ENCODE results near the gene GRM8. TPM values are rescaled to one million over a fixed set of nuclear protein-coding genes. Genes with fewer than 3 reads are reported as not detected.

Gene GRM8
- total and polyA plus RNA-seq, 9 of the 15 experiments (the other 6 are each of a cell fraction or from before 2014, with no cell fraction given) = 0.13 TPM; not detected in 7

DNA sequence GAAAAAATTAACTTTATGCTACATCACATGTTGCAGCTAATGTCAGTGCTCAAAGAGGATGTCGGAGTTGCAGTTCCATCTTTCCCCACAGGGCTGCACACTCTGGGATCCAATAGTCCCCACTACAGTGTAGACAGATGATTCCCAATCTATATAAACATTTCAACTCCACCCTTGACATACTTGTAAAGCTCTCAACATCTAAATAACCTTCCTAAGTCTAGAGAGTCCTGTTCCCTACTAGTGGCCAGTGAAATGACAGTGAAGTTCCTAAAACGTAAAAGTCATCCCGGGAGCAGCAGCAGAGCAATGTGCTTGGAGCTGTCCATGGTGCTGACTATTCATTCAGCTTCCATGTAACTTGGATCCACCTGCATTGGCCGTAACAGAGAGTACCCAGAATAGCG, 145.1 kb downstream of the GRM8 start (continued):
- no peak for TF ChIP-seq MYNN (IDR thresholded peaks at IDR 0.05)
- TF ChIP-seq MYNN (CRISPR knock-in tag; IDR thresholded peaks at IDR 0.05) = no peak
- TF ChIP-seq BDP1 (IDR thresholded peaks at IDR 0.05; ENCODE audit: insufficient read depth, insufficient read length) = no peak
- TF ChIP-seq RCOR1 (IDR thresholded peaks at IDR 0.05; ENCODE audit: borderline replicate concordance in 1 of 2, low read depth in 2 of 2, low read length in 2 of 2) = peak in 1 of 2 experiments; percentile 64; a peak in 1 of 4 replicates
- TF ChIP-seq, protein P1, sequence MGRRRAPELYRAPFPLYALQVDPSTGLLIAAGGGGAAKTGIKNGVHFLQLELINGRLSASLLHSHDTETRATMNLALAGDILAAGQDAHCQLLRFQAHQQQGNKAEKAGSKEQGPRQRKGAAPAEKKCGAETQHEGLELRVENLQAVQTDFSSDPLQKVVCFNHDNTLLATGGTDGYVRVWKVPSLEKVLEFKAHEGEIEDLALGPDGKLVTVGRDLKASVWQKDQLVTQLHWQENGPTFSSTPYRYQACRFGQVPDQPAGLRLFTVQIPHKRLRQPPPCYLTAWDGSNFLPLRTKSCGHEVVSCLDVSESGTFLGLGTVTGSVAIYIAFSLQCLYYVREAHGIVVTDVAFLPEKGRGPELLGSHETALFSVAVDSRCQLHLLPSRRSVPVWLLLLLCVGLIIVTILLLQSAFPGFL (CRISPR knock-in tag; IDR thresholded peaks at IDR 0.05) = no peak
- TF ChIP-seq, protein P2, sequence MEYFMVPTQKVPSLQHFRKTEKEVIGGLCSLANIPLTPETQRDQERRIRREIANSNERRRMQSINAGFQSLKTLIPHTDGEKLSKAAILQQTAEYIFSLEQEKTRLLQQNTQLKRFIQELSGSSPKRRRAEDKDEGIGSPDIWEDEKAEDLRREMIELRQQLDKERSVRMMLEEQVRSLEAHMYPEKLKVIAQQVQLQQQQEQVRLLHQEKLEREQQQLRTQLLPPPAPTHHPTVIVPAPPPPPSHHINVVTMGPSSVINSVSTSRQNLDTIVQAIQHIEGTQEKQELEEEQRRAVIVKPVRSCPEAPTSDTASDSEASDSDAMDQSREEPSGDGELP (CRISPR knock-in tag; IDR thresholded peaks at IDR 0.05; ENCODE audit: borderline replicate concordance) = no peak
- TF ChIP-seq TGIF2 (CRISPR knock-in tag; IDR thresholded peaks at IDR 0.05) = no peak
- no peak for TF ChIP-seq ZKSCAN1 (IDR thresholded peaks at IDR 0.05; ENCODE audit: low read depth, low read length)
- no peak for TF ChIP-seq PHB (CRISPR knock-in tag; IDR thresholded peaks at IDR 0.05)
- no peak for TF ChIP-seq PRPF4 (IDR thresholded peaks at IDR 0.05; ENCODE audit: insufficient read depth, low read depth, low read length, poor library complexity, severe bottlenecking)
- TF ChIP-seq GATA2 (CRISPR knock-in tag; IDR thresholded peaks at IDR 0.05) = no peak
- TF ChIP-seq KLF13 (tag; IDR thresholded peaks at IDR 0.05; ENCODE audit: borderline replicate concordance, low read depth) = no peak
- no peak for TF ChIP-seq POLR3G (IDR thresholded peaks at IDR 0.05; ENCODE audit: extremely low read depth, insufficient read length, insufficient replicate concordance)
- no peak for TF ChIP-seq ESRRB (CRISPR knock-in tag; IDR thresholded peaks at IDR 0.05; ENCODE audit: borderline replicate concordance)
- TF ChIP-seq, protein P3, sequence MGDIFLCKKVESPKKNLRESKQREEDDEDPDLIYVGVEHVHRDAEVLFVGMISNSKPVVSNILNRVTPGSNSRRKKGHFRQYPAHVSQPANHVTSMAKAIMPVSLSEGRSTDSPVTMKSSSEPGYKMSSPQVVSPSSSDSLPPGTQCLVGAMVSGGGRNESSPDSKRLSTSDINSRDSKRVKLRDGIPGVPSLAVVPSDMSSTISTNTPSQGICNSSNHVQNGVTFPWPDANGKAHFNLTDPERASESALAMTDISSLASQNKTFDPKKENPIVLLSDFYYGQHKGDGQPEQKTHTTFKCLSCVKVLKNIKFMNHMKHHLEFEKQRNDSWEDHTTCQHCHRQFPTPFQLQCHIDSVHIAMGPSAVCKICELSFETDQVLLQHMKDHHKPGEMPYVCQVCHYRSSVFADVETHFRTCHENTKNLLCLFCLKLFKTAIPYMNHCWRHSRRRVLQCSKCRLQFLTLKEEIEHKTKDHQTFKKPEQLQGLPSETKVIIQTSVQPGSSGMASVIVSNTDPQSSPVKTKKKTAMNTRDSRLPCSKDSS (IDR thresholded peaks at IDR 0.05; ENCODE audit: low read depth, partially characterized antibody) = no peak
- peak; percentile 94 for TF ChIP-seq ZNF197 (CRISPR knock-in tag; IDR thresholded peaks at IDR 0.05; ENCODE audit: low read depth)
- TF ChIP-seq, protein P4, sequence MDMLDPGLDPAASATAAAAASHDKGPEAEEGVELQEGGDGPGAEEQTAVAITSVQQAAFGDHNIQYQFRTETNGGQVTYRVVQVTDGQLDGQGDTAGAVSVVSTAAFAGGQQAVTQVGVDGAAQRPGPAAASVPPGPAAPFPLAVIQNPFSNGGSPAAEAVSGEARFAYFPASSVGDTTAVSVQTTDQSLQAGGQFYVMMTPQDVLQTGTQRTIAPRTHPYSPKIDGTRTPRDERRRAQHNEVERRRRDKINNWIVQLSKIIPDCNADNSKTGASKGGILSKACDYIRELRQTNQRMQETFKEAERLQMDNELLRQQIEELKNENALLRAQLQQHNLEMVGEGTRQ (CRISPR knock-in tag; IDR thresholded peaks at IDR 0.05) = no peak; the same call in 1 of the 2 replicates
- TF ChIP-seq SMARCC2 (IDR thresholded peaks at IDR 0.05; ENCODE audit: low read depth) = no peak
- TF ChIP-seq, protein P5, sequence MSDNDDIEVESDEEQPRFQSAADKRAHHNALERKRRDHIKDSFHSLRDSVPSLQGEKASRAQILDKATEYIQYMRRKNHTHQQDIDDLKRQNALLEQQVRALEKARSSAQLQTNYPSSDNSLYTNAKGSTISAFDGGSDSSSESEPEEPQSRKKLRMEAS (CRISPR knock-in tag; IDR thresholded peaks at IDR 0.05) = no peak
- TF ChIP-seq CBFB (CRISPR knock-in tag; IDR thresholded peaks at IDR 0.05) = no peak
- TF ChIP-seq, protein P6, sequence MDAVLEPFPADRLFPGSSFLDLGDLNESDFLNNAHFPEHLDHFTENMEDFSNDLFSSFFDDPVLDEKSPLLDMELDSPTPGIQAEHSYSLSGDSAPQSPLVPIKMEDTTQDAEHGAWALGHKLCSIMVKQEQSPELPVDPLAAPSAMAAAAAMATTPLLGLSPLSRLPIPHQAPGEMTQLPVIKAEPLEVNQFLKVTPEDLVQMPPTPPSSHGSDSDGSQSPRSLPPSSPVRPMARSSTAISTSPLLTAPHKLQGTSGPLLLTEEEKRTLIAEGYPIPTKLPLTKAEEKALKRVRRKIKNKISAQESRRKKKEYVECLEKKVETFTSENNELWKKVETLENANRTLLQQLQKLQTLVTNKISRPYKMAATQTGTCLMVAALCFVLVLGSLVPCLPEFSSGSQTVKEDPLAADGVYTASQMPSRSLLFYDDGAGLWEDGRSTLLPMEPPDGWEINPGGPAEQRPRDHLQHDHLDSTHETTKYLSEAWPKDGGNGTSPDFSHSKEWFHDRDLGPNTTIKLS (IDR thresholded peaks at IDR 0.05; ENCODE audit: borderline replicate concordance, low read depth) = no peak
- no peak for TF ChIP-seq ZNF561 (CRISPR knock-in tag; conservative IDR thresholded peaks at IDR 0.05)
- no peak for TF ChIP-seq NR3C1 (CRISPR knock-in tag; IDR thresholded peaks at IDR 0.05)
- peak; percentile 94 for TF ChIP-seq ZNF766 (CRISPR knock-in tag; conservative IDR thresholded peaks at IDR 0.05)

Measured in K562 (cell line).